Ascending aorta (tissue), 2 donors: ENCODE data around the gene MTARC1. TPM values are rescaled to one million over a fixed set of nuclear protein-coding genes. Genes with fewer than 3 reads are reported as not detected.

ENCODE experiments used
- DNase-seq, 2 donors: peaks; one replicate each; pipeline ENCODE4 v3.0.0-alpha.2; 2019; ENCODE audit warnings: low spot score in 2 of 2
- H3K27ac ChIP-seq, 2 donors: fragments of 200-600 bp; sonication (generic); one replicate each; pipeline ENCODE4 v1.5.1; 2016 to 2017; ENCODE audit warnings: mild to moderate bottlenecking in 1 of 2
- H3K27me3 ChIP-seq: fragments of 200-600 bp; sonication (generic); one replicate; pipeline ENCODE4 v1.5.1; 2017
- H3K36me3 ChIP-seq, 2 donors: fragments of 200-600 bp; sonication (generic); one replicate each; pipeline ENCODE4 v1.5.1; 2016
- H3K4me1 ChIP-seq, 2 donors: fragments of 200-600 bp; sonication (generic); one replicate each; pipeline ENCODE4 v1.5.1; 2016 to 2017; ENCODE audit warnings: mild to moderate bottlenecking in 1 of 2
- H3K4me3 ChIP-seq, 2 donors: fragments of 200-600 bp; sonication (generic); one replicate each; pipeline ENCODE4 v1.5.1; 2016 to 2017; ENCODE audit warnings: mild to moderate bottlenecking in 1 of 2
- H3K9me3 ChIP-seq, 2 donors: fragments of 200-600 bp; sonication (generic); one replicate each; pipeline ENCODE4 v1.5.1; 2016
- CTCF ChIP-seq, 3 experiments: fragments of 200-600 bp in 2 of 3; fragments of 450-650 bp in 1 of 3; sonication (generic) in 2 of 3; IDR thresholded peaks; one replicate each; pipeline ENCODE4 v1.5.1; 2016 to 2019; ENCODE audit warnings: antibody characterized with exemption in 3 of 3, mild to moderate bottlenecking in 1 of 3, moderate library complexity in 1 of 3
- intact Hi-C: fragments of 100-400 bp; cut with DNase I; formaldehyde crosslinking; loops from one replicate; pipeline ENCODE4 v1.15.1; 2023
- total RNA-seq: library from RNA; depleted of rRNA; stranded (reverse); fragments of >200 nt; gene quantifications from one replicate; pipeline ENCODE4 v1.1.0, GENCODE V29; 2016

Gene MTARC1
- total RNA-seq, 1 donor from 2014 or later = 2.2 TPM

GRCh38 chr1:220776720-220777326 is 9.9 kb upstream of the MTARC1 start:
- intact Hi-C loops = loop anchor here (1.0 to 10.0 kb wide), 3 partner anchors 87 to 502 kb away; partner anchors contain the start of genes C1orf115 and RAB3GAP2
- Histone ChIP-seq H3K27me3 (no peaks in the 10 kb centered on the region), H3K36me3 (peaks cover 0 to 4% of the 10 kb centered on the region in 2 donors), H3K4me1 (no peaks in the 10 kb centered on the region), H3K27ac (no peak overlapping the region), H3K9me3 (no peaks in the 10 kb centered on the region), H3K4me3 (no peak overlapping the region)
- DNase-seq = peak in 1 of 2 donors; percentile 86
- TF ChIP-seq CTCF (IDR thresholded peaks at IDR 0.05) = peak; percentile 74 to 90 (median 84)

- Histone ChIP-seq H3K36me3 (no peaks in the 10 kb centered on the region), H3K27ac (no peak overlapping the region), H3K9me3 (no peaks in the 10 kb centered on the region), H3K4me3 (no peak overlapping the region), H3K4me1 (peaks cover 4 to 16% of the 10 kb centered on the region in 2 donors), H3K27me3 (no peaks in the 10 kb centered on the region)
- intact Hi-C loops = loop anchor here (5.0 kb wide), 1 partner anchor 256 kb away; the partner anchor contains the start of gene MARK1
- no peak for TF ChIP-seq CTCF (IDR thresholded peaks at IDR 0.05)
- peak in 1 of 2 donors; percentile 37 for DNase-seq
Observed at GRCh38 chr1:220783453-220783852, 3.3 kb upstream of the MTARC1 start.

GRCh38 chr1:220784751-220785150 is 2.0 kb upstream of the MTARC1 start:
- Histone ChIP-seq H3K36me3 (no peaks in the 10 kb centered on the region), H3K27ac (no peak overlapping the region), H3K4me3 (no peak overlapping the region), H3K9me3 (no peaks in the 10 kb centered on the region), H3K27me3 (no peaks in the 10 kb centered on the region), H3K4me1 (peaks cover 4 to 16% of the 10 kb centered on the region in 2 donors)
- intact Hi-C loops = loop anchor here (5.0 kb wide), 2 partner anchors 52 to 257 kb away; partner anchors contain the start of gene MARK1
- TF ChIP-seq CTCF (IDR thresholded peaks at IDR 0.05) = no peak
- DNase-seq = peak in 1 of 2 donors; percentile 16

- intact Hi-C loops = loop anchor here (5.0 kb wide), 1 partner anchor 53 kb away; no protein-coding TSS in a partner anchor
- no peak for TF ChIP-seq CTCF (IDR thresholded peaks at IDR 0.05)
- H3K36me3 ChIP-seq = no peaks in the 10 kb centered on the region
Observed at GRCh38 chr1:220785166-220786056, 1.3 kb upstream of the MTARC1 start.

GRCh38 chr1:220786057-220786336 is 716 bp upstream of the MTARC1 start:
- no peaks in the 10 kb centered on the region for H3K27me3 ChIP-seq
- peak in 1 of 2 donors; percentile 68 for DNase-seq
- H3K4me1 ChIP-seq = peaks cover 4 to 16% of the 10 kb centered on the region in 2 donors
- peak in 1 of 3 experiments; percentile 2 for TF ChIP-seq CTCF (IDR thresholded peaks at IDR 0.05)
- intact Hi-C loops = loop anchor here (5.0 kb wide), 1 partner anchor 54 kb away; no protein-coding TSS in a partner anchor
- H3K9me3 ChIP-seq = no peaks in the 10 kb centered on the region
- peak overlapping the region; percentile 78 for H3K4me3 ChIP-seq
- peak overlapping the region; percentile 73 to 77 for H3K27ac ChIP-seq
- no peaks in the 10 kb centered on the region for H3K36me3 ChIP-seq

More at GRCh38 chr1:220785166-220786056, 1.3 kb upstream of the MTARC1 start:
- Histone ChIP-seq H3K9me3 (no peaks in the 10 kb centered on the region), H3K27ac (peak overlapping the region; percentile 73 to 77), H3K27me3 (no peaks in the 10 kb centered on the region), H3K4me3 (peak overlapping the region in 1 of 2 donors; percentile 78), H3K4me1 (peaks cover 4 to 16% of the 10 kb centered on the region in 2 donors)
- peak in 1 of 2 donors; percentile 55 for DNase-seq
